NCI-H2227 (cell line): Measurements from ENCODE around the gene KAT7.
A peak's percentile ranks its signal among the peaks of the same experiment; 100 is the strongest.
"Not testable (repeated sequence)": the region's sequence is repeated elsewhere in the genome, so short reads cannot be mapped to it uniquely, and the experiment has no call there.

Experiments
- DNase-seq: peaks from one replicate; lab custom pipeline; 2025; ENCODE audit not compliant: unreplicated experiment; lab: John Stamatoyannopoulos, UW

KAT7 gene

GRCh38 chr17:49788478-49789242 is at the start of gene KAT7:
Gene KAT7 (plus strand): TSS chr17:49788681. CDS start chr17:49788835, 154 bp downstream.
- peak; percentile 99 for DNase-seq

- DNase-seq, result peak; percentile 72
Measured at GRCh38 chr17:49739641-49740271, 48.7 kb upstream of the KAT7 start.

- DNase-seq, result no peak
Measured at GRCh38 chr17:49741009-49741691, 47.3 kb upstream of the KAT7 start.

GRCh38 chr17:49741692-49742076 is 46.8 kb upstream of the KAT7 start:
- DNase-seq, result no peak

- no peak for DNase-seq
Measured at GRCh38 chr17:49742166-49742638, 46.3 kb upstream of the KAT7 start.

GRCh38 chr17:49745175-49746139 is 43.0 kb upstream of the KAT7 start:
- DNase-seq, result no peak

GRCh38 chr17:49746791-49747490 is 41.5 kb upstream of the KAT7 start:
- no peak for DNase-seq

- no peak for DNase-seq
Measured at GRCh38 chr17:49747632-49748031, 40.8 kb upstream of the KAT7 start.

- no peak for DNase-seq
Measured at GRCh38 chr17:49748223-49748622, 40.3 kb upstream of the KAT7 start.

- peak; percentile 59 for DNase-seq
Measured at GRCh38 chr17:49748791-49749190, 39.7 kb upstream of the KAT7 start.

GRCh38 chr17:49749730-49750129 is 38.8 kb upstream of the KAT7 start:
- DNase-seq, result no peak

GRCh38 chr17:49752508-49752907 is 36.0 kb upstream of the KAT7 start:
- no peak for DNase-seq

- no peak for DNase-seq
Measured at GRCh38 chr17:49753959-49754391, 34.5 kb upstream of the KAT7 start.

- peak; percentile 62 for DNase-seq
Measured at GRCh38 chr17:49755663-49756283, 32.7 kb upstream of the KAT7 start.

- no peak for DNase-seq
Measured at GRCh38 chr17:49756323-49757150, 31.9 kb upstream of the KAT7 start.

- no peak for DNase-seq
Measured at GRCh38 chr17:49757151-49757777, 31.2 kb upstream of the KAT7 start.

GRCh38 chr17:49758464-49759010 is 29.9 kb upstream of the KAT7 start:
- DNase-seq, result not testable (repeated sequence)

- no peak for DNase-seq
Measured at GRCh38 chr17:49759203-49759602, 29.3 kb upstream of the KAT7 start.
